Measurements from ENCODE around the gene YY1.

GRCh38 chr14:100191584-100192249, 47.2 kb upstream of the YY1 start:
- TF ChIP-seq, protein P1, sequence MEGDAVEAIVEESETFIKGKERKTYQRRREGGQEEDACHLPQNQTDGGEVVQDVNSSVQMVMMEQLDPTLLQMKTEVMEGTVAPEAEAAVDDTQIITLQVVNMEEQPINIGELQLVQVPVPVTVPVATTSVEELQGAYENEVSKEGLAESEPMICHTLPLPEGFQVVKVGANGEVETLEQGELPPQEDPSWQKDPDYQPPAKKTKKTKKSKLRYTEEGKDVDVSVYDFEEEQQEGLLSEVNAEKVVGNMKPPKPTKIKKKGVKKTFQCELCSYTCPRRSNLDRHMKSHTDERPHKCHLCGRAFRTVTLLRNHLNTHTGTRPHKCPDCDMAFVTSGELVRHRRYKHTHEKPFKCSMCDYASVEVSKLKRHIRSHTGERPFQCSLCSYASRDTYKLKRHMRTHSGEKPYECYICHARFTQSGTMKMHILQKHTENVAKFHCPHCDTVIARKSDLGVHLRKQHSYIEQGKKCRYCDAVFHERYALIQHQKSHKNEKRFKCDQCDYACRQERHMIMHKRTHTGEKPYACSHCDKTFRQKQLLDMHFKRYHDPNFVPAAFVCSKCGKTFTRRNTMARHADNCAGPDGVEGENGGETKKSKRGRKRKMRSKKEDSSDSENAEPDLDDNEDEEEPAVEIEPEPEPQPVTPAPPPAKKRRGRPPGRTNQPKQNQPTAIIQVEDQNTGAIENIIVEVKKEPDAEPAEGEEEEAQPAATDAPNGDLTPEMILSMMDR (conservative IDR thresholded peaks at IDR 0.05), result no peak
- no peak for TF ChIP-seq ZFX (IDR thresholded peaks at IDR 0.05)

Measured in C4-2B (cell line).